ENCODE data around the gene MZB1.

MZB1 gene, protein sequence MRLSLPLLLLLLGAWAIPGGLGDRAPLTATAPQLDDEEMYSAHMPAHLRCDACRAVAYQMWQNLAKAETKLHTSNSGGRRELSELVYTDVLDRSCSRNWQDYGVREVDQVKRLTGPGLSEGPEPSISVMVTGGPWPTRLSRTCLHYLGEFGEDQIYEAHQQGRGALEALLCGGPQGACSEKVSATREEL

GRCh38 chr5:139389701-139390638, at the start of gene MZB1:
Gene MZB1 (minus strand): TSS chr5:139389913. CDS start chr5:139389856, 57 bp downstream.
- no peak for FAIRE-seq

DNA sequence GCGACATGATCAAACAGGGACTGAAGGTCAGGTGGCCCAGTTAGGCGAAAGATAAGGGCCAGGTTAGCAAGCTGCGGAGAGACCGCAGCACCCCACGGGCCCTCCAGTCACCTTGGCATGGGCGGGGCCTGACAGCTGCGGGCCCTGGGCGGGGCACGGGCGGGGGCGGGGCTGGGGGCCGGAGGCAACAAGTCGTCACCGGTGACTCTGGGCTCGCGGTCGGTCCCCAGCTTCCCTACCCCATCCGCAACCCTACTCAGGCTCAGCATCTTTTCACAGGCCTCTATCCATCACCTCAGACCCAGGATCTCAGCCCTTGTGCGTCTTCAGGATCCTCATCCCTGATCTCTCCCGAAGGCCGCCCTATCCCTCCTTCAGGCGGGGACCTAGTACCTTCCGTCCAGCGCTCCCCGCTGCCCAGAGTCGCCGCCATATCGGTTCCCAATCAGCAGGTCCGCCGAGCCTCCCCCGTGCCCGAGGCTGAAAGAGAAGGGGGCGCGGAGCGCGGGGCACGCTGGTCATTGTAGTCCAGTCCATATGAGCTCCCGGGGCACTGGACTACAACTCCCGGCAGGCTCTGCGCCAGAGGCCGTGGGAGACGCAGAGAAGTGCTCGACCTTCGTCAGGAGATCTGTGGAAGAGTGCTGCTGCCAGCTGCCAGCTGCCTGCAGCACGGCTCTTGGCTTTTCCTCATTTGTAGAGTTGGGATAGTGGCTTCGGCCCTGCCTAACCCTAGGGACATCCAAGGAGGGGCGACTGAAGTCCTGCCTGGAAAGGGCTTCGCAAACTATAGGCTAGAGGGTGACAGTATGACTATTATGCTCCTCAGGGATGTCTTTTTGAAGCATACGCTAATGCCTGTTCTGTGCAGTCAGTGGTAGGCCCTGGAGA, 49.5 kb upstream of the MZB1 start, which contains the start of gene DNAJC18:
DNAJC18 (minus strand) TSS at position 513 of the 891 bp plus-strand sequence; CDS start at position 433, 80 bp downstream.
- no peak for FAIRE-seq

DNA sequence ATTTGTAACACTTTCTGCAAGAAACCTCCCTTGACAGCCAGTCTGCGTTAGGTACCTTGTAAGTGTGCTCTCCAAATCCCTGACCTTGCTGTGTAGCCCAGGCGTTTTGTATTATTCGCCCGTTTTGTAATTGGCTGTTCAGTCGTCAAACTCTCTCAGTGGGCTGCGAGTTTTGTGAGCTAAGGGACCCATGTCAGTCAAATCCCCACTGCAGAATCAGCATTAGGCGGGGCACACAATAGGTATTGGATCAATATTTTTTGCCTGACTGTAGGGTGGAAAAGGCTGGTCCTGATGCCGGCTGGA, 48.9 kb upstream of the MZB1 start:
- FAIRE-seq, result no peak

GRCh38 chr5:139435676-139436075, 46.0 kb upstream of the MZB1 start:
- FAIRE-seq, result no peak

GRCh38 chr5:139431706-139432105, 42.0 kb upstream of the MZB1 start:
- no peak for FAIRE-seq

DNA sequence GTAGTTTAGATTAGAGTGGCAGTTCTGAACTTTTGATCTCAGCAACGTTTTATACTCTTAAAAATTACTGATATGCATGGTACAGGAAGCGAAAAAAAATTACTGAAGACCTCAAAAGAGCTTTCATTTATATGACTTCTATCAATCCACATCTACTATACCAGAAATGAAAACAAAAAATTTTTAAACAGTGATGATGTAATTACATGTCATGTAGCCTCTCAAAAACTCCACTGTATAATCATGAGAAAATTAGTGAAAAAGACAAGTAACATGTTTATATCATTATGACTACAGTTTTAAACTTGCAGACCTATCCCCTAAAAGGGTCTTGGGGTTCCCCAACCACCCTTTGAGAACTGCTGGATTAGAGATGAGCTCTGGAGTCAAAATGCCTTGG, 40.3 kb upstream of the MZB1 start:
- no peak for FAIRE-seq

- no peak for FAIRE-seq
Measured at GRCh38 chr5:139426203-139426885, 36.6 kb upstream of the MZB1 start.

GRCh38 chr5:139425497-139425896, 35.8 kb upstream of the MZB1 start:
- FAIRE-seq, result no peak

DNA sequence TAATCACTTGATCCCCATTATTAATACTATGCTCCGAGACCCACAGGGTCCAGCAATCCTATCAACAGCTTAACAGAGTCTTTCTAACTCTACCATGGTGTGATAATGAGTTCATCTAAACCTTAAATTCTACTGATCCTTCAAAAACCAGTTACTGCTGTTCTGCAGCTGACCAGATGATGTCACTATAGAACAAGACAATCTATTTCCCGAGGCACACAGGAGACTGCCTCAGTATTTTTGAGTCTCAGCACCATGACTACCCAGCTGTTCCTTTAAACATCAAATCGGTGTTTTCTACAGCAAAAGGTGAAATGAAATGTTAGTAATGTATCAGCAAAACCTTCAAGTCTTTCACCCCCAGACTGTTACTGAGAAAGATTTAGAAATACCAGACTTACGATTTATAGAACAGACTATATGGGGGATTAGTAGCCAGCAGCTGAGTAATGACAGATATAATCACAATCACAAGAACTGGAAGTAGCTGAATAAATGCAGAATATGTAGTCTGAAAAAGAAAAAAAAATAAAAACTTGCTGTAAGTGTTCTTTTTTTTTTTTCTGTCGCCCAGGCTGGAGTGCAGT, 32.7 kb upstream of the MZB1 start:
- peak; percentile 90 for FAIRE-seq

GRCh38 chr5:139419226-139420192, 29.8 kb upstream of the MZB1 start:
- no peak for FAIRE-seq

GRCh38 chr5:139418793-139419192, 29.1 kb upstream of the MZB1 start:
- no peak for FAIRE-seq

- FAIRE-seq, result no peak
Measured at GRCh38 chr5:139417214-139417613, 27.5 kb upstream of the MZB1 start.

DNA sequence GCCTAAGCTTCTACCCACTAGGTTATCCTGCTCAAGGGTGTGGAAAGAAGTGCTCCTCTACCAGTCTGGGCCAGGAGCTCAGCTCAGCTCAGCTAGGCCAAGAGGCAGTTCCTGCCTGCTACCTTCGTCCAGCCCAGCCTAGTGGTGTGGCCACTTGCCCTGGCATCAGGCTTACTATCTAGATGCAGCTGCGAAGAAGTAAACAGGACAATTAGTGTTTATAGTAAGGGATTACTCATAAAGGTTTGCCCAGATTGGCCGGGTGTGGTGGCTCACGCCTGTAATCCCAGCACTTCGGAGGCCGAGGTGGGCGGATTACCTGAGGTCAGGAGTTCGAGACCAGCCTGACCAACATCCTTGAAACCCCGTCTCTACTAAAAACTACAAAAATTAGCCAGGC, 26.9 kb upstream of the MZB1 start:
- no peak for FAIRE-seq

- no peak for FAIRE-seq
Measured at GRCh38 chr5:139415869-139416268, 26.2 kb upstream of the MZB1 start.

DNA sequence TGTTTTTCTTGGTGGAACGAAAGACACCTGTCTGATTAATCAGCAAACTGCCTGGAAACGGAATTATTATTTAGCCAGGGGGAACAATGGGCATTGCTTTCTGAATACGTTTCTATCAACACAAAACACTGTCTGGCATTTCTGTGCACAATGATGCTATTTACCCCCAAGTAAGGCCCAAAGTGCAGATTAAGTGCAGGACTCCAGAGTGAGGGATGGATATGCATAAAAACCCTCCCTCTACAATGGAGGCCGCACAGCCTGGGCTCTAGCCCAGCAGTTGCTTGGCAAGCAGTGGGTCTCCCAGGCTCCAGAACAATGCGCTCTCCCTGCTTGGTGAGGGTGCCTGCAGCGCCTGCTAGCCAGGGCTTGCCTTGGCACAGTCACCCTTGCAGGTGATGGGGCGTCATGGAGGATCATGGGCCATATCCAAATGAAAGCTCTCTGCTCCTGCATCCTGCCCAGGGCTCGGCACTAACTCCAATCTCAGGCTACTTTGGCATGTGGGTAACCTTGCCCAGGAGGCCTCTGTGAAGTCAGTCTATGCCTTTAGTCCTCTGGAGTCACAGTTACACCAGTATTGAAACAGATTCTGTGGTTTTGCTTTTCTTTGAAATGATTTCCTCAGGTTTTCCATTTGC, 25.6 kb upstream of the MZB1 start:
- no peak for FAIRE-seq

- no peak for FAIRE-seq
Measured at GRCh38 chr5:139414581-139415130, 24.9 kb upstream of the MZB1 start.

GRCh38 chr5:139413963-139414362, 24.2 kb upstream of the MZB1 start:
- FAIRE-seq, result no peak

GRCh38 chr5:139413153-139413552, 23.4 kb upstream of the MZB1 start:
- FAIRE-seq, result no peak

DNA sequence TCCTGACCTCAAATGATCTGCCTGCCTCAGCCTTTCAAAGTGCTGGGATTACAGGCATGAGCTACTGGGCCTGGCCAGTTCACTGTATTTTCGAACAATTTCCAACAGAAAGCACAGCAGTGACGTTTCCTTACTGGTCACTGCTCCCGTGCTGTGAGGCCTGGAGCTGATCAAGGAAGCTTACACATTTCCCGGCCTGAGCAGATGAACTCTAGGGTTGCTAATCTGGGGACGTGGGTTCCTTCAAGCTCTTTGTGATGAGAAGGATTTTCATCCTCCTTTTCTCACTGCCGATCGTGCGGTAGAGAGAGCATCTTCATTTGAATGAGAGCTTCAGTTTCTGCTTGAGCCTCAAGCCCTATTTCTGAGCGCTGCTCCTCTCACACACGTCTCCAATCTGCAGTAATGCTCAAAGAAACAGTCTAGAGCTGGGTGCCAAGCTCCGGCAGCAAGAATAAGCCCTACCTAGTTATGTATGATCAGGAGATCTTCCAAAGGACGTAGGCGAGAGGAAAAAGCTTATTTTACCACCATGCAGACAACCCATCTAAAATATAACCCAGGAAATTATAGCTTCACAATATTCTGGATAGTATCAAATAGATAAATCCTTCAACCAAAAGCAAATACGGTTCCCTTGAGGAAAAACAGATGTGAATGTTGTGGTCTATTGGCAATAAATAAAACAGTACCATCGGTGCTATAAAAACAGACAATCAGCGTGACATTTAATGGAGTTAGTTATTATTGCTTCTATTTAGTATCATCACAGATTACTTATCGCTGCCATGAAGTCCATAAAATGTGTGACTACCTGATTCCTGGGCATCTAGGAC, 21.5 kb upstream of the MZB1 start:
- FAIRE-seq, result no peak

Data from TTC549 (cell line).